HCT116 (cell line): Measurements from ENCODE around the gene BCL2L11. TPM values are rescaled to one million over a fixed set of nuclear protein-coding genes. Genes with fewer than 3 reads are reported as not detected.

ENCODE experiments used
- ATAC-seq: fragments of 200-7000 bp; cut with Tn5 transposase; 2 replicates; pipeline ENCODE4 v1.9.1; 2020; ENCODE audit warnings: mild to moderate bottlenecking, moderate library complexity
- BruUV-seq: library from RNA; stranded (reverse); fragments of 400-500 nt; replicated peaks from 2 replicates; lab custom pipeline; 2021; lab: Mats Ljungman, UMichigan
- CTCF ChIA-PET: fragments of 300-600 bp; sonication (Branson Sonifier 250); formaldehyde crosslinking; loops from one replicate; lab custom pipeline; 2021; ENCODE audit warnings: antibody characterized with exemption; lab: Charles Lee
- POLR2A ChIA-PET: fragments of 300-600, 350-600 bp; sonication (Branson Sonifier 250); formaldehyde crosslinking; loops from one replicate; lab custom pipeline; 2021; ENCODE audit warnings: antibody characterized with exemption; lab: Charles Lee
- RAD21 ChIA-PET, 2 experiments: fragments of 300-600 bp; sonication (Branson Sonifier 250); formaldehyde crosslinking; loops; one replicate each; lab custom pipeline; 2023; ENCODE audit warnings: low total read pairs in 2 of 2; ENCODE audit not compliant: uncharacterized antibody in 2 of 2, unreplicated experiment in 2 of 2, low non-redundant PET in 1 of 2; lab: Charles Lee
- DNase-seq: peaks from one replicate; pipeline ENCODE4 v3.0.0-alpha.2; 2010; ENCODE audit warnings: low read depth, low spot score
- H2AFZ ChIP-seq: fragments of 200-600 bp; shearing (Covaris generic), sonication (generic); 2 replicates; pipeline ENCODE4 v1.6.1; 2017; ENCODE audit warnings: low read depth, mixed run types, mixed read lengths, antibody characterized with exemption, low read length; ENCODE audit not compliant: poor library complexity, severe bottlenecking
- H3K27ac ChIP-seq: 2 replicates; pipeline ENCODE4 v1.5.1; 2012; ENCODE audit warnings: low read depth, low read length
- H3K27me3 ChIP-seq: fragments of 200-600 bp; sonication (generic); 2 replicates; pipeline ENCODE4 v1.6.1; 2016; ENCODE audit warnings: mixed run types, low read length, mixed read lengths; ENCODE audit not compliant: insufficient read depth
- H3K36me3 ChIP-seq, 2 experiments: fragments of 200-500 bp in 1 of 2; fragments of 200-600 bp in 1 of 2; sonication (Bioruptor generic) in 1 of 2; sonication (generic) in 1 of 2; 2 replicates each; pipeline versions ENCODE4 v1.5.1 to v1.6.1; 2014 to 2016; ENCODE audit warnings: low read length in 2 of 2, inconsistent platforms in 1 of 2, mixed read lengths in 1 of 2, mixed run types in 1 of 2; ENCODE audit not compliant: insufficient read depth in 2 of 2, control insufficient read depth in 1 of 2
- H3K4me1 ChIP-seq, 2 experiments: fragments of 200-600 bp in 1 of 2; sonication (generic) in 1 of 2; 2 replicates each; pipeline versions ENCODE4 v1.5.1 to v1.6.1; 2012 to 2017; ENCODE audit warnings: low read length in 2 of 2, inconsistent platforms in 1 of 2, mild to moderate bottlenecking in 1 of 2, mixed read lengths in 1 of 2, mixed run types in 1 of 2, moderate library complexity in 1 of 2; ENCODE audit not compliant: insufficient read depth in 2 of 2, control insufficient read depth in 1 of 2
- H3K4me2 ChIP-seq: fragments of 200-600 bp; sonication (generic); 2 replicates; pipeline ENCODE4 v1.6.1; 2017; ENCODE audit warnings: mixed run types, low read length, mixed read lengths
- H3K4me3 ChIP-seq, 2 experiments: fragments of 200-600 bp in 1 of 2; sonication (generic) in 1 of 2; replicated peaks in 1 of 2; 2 replicates each; pipeline ENCODE4 v1.5.1; 2011 to 2016; ENCODE audit warnings: low read length in 2 of 2, control low read depth in 1 of 2, low read depth in 1 of 2, mild to moderate bottlenecking in 1 of 2, mixed read lengths in 1 of 2, mixed run types in 1 of 2
- H3K79me2 ChIP-seq: fragments of 200-600 bp; sonication (generic); 2 replicates; pipeline ENCODE4 v1.6.1; 2017; ENCODE audit warnings: mild to moderate bottlenecking, mixed run types, low read length, moderate library complexity, mixed read lengths; ENCODE audit not compliant: insufficient read depth
- H3K9ac ChIP-seq: fragments of 200-600 bp; sonication (generic); 2 replicates; pipeline ENCODE4 v1.6.1; 2016; ENCODE audit warnings: low read length, mixed read lengths
- H3K9me2 ChIP-seq: fragments of 200-600 bp; sonication (generic), shearing (Covaris generic); 2 replicates; pipeline ENCODE4 v1.6.1; 2017; ENCODE audit warnings: mixed run types, mild to moderate bottlenecking, moderate library complexity; ENCODE audit not compliant: insufficient read depth
- H3K9me3 ChIP-seq, 2 experiments: fragments of 200-500 bp in 1 of 2; fragments of 200-600 bp in 1 of 2; sonication (Bioruptor generic) in 1 of 2; sonication (generic) in 1 of 2; 2 replicates each; pipeline ENCODE4 v1.6.1; 2014 to 2017; ENCODE audit warnings: low read length in 2 of 2, mixed read lengths in 2 of 2, inconsistent platforms in 1 of 2, low read depth in 1 of 2, mild to moderate bottlenecking in 1 of 2, mixed run types in 1 of 2, moderate library complexity in 1 of 2; ENCODE audit not compliant: control insufficient read depth in 1 of 2, insufficient read depth in 1 of 2
- H4K20me1 ChIP-seq: fragments of 200-600 bp; sonication (generic), shearing (Covaris generic); 2 replicates; pipeline ENCODE4 v1.6.1; 2017; ENCODE audit warnings: mixed run types, mild to moderate bottlenecking, moderate library complexity; ENCODE audit not compliant: insufficient read depth
- CBX3 ChIP-seq: IDR thresholded peaks from 2 replicates; pipeline ENCODE4 v1.6.1; 2012; ENCODE audit warnings: low read depth
- EGR1 ChIP-seq: IDR thresholded peaks from 2 replicates; pipeline ENCODE4 v1.6.1; 2012; ENCODE audit warnings: low read depth
- ELF1 ChIP-seq: IDR thresholded peaks from 2 replicates; pipeline ENCODE4 v1.6.1; 2012; ENCODE audit warnings: low read depth, borderline replicate concordance
- JUND ChIP-seq: IDR thresholded peaks from 2 replicates; pipeline ENCODE4 v1.6.1; 2012
- POLR2A ChIP-seq: IDR thresholded peaks from 2 replicates; pipeline ENCODE4 v1.7.0; 2011; ENCODE audit warnings: borderline replicate concordance; ENCODE audit not compliant: insufficient read depth, insufficient read length; ENCODE audit errors: extremely low read depth
- RAD21 ChIP-seq: IDR thresholded peaks from 2 replicates; pipeline ENCODE4 v1.6.1; 2012; ENCODE audit warnings: low read depth, mild to moderate bottlenecking
- SIN3A ChIP-seq: IDR thresholded peaks from 2 replicates; pipeline ENCODE4 v1.6.1; 2012; ENCODE audit warnings: low read depth
- SRF ChIP-seq: IDR thresholded peaks from 2 replicates; pipeline ENCODE4 v1.6.1; 2012; ENCODE audit warnings: low read depth
- ZFX ChIP-seq: fragments of 450-650 bp; IDR thresholded peaks from 2 replicates; pipeline ENCODE4 v1.6.1; 2017
- ZNF274 ChIP-seq: fragments of 200-500 bp; sonication (Bioruptor generic); IDR thresholded peaks from 2 replicates; pipeline ENCODE4 v1.6.1; 2014; ENCODE audit warnings: mild to moderate bottlenecking, low read depth, low read length, inconsistent platforms
- intact Hi-C: fragments of 100-400 bp; cut with micrococcal nuclease; formaldehyde crosslinking; loops from 2 replicates; pipeline ENCODE4 v1.10.0; 2022
- total RNA-seq: library from RNA; stranded (reverse); gene quantifications from one replicate; pipeline ENCODE4 v1.2.1, GENCODE V29; 2021; ENCODE audit not compliant: unreplicated experiment
- TF ChIP-seq, protein P1 (sequence below): IDR thresholded peaks from 2 replicates; pipeline ENCODE4 v1.6.1; 2012; ENCODE audit warnings: low read depth
- TF ChIP-seq, protein P2 (sequence below), 3 experiments: fragments of 200-600 bp in 1 of 3; sonication (generic) in 1 of 3; IDR thresholded peaks in 2 of 3; conservative IDR thresholded peaks in 1 of 3; 2 replicates each; pipeline ENCODE4 v1.5.1; 2012 to 2017; ENCODE audit warnings: low read depth in 2 of 3, low read length in 2 of 3, antibody characterized with exemption in 1 of 3, borderline replicate concordance in 1 of 3, control low read depth in 1 of 3, mild to moderate bottlenecking in 1 of 3, mixed read lengths in 1 of 3, mixed run types in 1 of 3, moderate library complexity in 1 of 3; ENCODE audit not compliant: insufficient read depth in 1 of 3

BCL2L11 gene
- total RNA-seq, 1 experiment from 2014 or later = 17.8 TPM

DNA sequence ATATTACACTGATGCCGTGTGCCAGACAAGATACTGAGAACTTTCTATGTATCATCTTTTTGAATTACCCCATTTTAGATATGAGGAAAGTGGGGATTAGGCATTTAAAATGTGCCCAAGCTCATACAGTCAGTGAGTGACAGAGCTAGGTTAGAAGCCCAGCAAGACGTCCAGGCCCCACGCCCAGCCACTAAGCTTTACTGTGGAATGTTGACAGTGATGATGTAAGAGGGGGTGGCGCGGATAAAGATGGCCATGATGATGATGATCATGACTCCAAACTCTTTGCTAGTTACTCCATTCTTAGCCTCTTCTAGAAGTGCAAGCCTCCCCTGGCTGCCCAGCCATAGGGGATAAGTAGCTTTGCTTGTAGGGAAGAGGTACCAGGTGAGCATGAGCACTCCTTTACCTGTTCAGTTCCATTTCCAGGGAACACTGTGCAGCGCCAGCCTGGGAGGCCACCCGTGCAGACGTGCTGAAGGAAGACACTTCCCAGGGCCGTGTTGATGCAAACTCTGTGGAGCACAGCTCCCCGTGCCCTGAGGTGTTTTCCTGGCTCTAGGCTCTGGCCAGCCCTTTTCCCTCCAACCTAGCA lies 65.5 kb downstream of the BCL2L11 start:
- no peak overlapping the region for H3K4me2 ChIP-seq
- BruUV-seq = no TSS peak
- no peak overlapping the region for H3K9ac ChIP-seq
- RAD21 ChIA-PET = no interaction called here
- H3K36me3 ChIP-seq = no peaks in the 10 kb centered on the region
- no peak for DNase-seq
- no peak for ATAC-seq
- H3K9me2 ChIP-seq = no peaks in the 10 kb centered on the region
- H3K4me3 ChIP-seq = no peak overlapping the region
- H3K4me1 ChIP-seq = no peaks in the 10 kb centered on the region
- POLR2A ChIA-PET = interaction anchor here (0.8 kb wide), 1 partner anchor 65 kb away, joined by 3 read pairs; the partner anchor contains the start of gene BCL2L11
- no peaks in the 10 kb centered on the region for H3K9me3 ChIP-seq
- no peak for TF ChIP-seq ELF1
- no peak for TF ChIP-seq SIN3A
- no peak for TF ChIP-seq ZNF274
- intact Hi-C loops = no loop called here
- no peaks in the 10 kb centered on the region for H3K27me3 ChIP-seq
- no peak overlapping the region for H2AFZ ChIP-seq
- H3K79me2 ChIP-seq = no peaks in the 10 kb centered on the region
- no peak overlapping the region for H3K27ac ChIP-seq
- H4K20me1 ChIP-seq = no peaks in the 10 kb centered on the region
- CTCF ChIA-PET = no interaction called here

DNA sequence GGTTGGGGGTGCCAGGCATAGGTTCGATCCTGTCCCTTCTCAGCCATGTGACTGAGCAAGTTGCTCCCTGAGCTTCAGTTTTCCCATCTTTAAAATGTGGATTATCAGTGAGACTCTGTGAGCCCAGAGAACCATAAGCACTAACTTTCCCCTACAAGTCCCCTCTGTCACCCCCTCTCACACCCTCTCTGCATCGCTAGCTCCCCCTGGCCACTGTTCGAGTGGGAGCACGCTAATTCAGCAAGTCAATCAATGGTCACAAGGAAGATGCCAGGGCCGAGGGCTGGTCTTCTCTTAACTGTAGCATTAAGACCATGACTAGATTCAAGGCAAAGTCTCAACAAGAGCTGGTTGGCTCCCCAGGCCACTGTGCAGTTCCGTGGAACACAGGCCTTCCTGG lies 66.2 kb downstream of the BCL2L11 start:
- no peak for ATAC-seq
- Histone ChIP-seq H3K27ac (no peak overlapping the region), H3K4me2 (no peak overlapping the region), H3K9me2 (no peaks in the 10 kb centered on the region), H3K36me3 (no peaks in the 10 kb centered on the region), H2AFZ (no peak overlapping the region), H4K20me1 (no peaks in the 10 kb centered on the region), H3K79me2 (no peaks in the 10 kb centered on the region), H3K9ac (no peak overlapping the region), H3K27me3 (no peaks in the 10 kb centered on the region), H3K4me1 (no peaks in the 10 kb centered on the region), H3K4me3 (no peak overlapping the region), H3K9me3 (no peaks in the 10 kb centered on the region)
- BruUV-seq = no TSS peak
- ChIA-PET CTCF (no interaction called here), RAD21 (no interaction called here), POLR2A (no interaction called here)
- TF ChIP-seq, protein P1, sequence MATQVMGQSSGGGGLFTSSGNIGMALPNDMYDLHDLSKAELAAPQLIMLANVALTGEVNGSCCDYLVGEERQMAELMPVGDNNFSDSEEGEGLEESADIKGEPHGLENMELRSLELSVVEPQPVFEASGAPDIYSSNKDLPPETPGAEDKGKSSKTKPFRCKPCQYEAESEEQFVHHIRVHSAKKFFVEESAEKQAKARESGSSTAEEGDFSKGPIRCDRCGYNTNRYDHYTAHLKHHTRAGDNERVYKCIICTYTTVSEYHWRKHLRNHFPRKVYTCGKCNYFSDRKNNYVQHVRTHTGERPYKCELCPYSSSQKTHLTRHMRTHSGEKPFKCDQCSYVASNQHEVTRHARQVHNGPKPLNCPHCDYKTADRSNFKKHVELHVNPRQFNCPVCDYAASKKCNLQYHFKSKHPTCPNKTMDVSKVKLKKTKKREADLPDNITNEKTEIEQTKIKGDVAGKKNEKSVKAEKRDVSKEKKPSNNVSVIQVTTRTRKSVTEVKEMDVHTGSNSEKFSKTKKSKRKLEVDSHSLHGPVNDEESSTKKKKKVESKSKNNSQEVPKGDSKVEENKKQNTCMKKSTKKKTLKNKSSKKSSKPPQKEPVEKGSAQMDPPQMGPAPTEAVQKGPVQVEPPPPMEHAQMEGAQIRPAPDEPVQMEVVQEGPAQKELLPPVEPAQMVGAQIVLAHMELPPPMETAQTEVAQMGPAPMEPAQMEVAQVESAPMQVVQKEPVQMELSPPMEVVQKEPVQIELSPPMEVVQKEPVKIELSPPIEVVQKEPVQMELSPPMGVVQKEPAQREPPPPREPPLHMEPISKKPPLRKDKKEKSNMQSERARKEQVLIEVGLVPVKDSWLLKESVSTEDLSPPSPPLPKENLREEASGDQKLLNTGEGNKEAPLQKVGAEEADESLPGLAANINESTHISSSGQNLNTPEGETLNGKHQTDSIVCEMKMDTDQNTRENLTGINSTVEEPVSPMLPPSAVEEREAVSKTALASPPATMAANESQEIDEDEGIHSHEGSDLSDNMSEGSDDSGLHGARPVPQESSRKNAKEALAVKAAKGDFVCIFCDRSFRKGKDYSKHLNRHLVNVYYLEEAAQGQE = no peak
- TF ChIP-seq ZNF274 = no peak
- no peak for TF ChIP-seq POLR2A
- no peak for TF ChIP-seq ZFX
- TF ChIP-seq CBX3 = no peak
- TF ChIP-seq RAD21 = no peak
- no peak for TF ChIP-seq EGR1
- TF ChIP-seq, protein P2, sequence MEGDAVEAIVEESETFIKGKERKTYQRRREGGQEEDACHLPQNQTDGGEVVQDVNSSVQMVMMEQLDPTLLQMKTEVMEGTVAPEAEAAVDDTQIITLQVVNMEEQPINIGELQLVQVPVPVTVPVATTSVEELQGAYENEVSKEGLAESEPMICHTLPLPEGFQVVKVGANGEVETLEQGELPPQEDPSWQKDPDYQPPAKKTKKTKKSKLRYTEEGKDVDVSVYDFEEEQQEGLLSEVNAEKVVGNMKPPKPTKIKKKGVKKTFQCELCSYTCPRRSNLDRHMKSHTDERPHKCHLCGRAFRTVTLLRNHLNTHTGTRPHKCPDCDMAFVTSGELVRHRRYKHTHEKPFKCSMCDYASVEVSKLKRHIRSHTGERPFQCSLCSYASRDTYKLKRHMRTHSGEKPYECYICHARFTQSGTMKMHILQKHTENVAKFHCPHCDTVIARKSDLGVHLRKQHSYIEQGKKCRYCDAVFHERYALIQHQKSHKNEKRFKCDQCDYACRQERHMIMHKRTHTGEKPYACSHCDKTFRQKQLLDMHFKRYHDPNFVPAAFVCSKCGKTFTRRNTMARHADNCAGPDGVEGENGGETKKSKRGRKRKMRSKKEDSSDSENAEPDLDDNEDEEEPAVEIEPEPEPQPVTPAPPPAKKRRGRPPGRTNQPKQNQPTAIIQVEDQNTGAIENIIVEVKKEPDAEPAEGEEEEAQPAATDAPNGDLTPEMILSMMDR (IDR thresholded peaks at IDR 0.05 in 2 of 3, conservative IDR thresholded peaks at IDR 0.05 in 1 of 3; ENCODE audit: borderline replicate concordance in 1 of 3, insufficient read depth in 1 of 3, low read depth in 2 of 3, low read length in 2 of 3) = no peak
- no peak for TF ChIP-seq SRF
- no peak for TF ChIP-seq JUND
- DNase-seq = no peak
- intact Hi-C loops = no loop called here
